Measurements from ENCODE around the gene CIAO2A. TPM values are rescaled to one million over a fixed set of nuclear protein-coding genes. Genes with fewer than 3 reads are reported as not detected.
"Not testable (repeated sequence)": the region's sequence is repeated elsewhere in the genome, so short reads cannot be mapped to it uniquely, and the experiment has no call there.

Gene CIAO2A
- total RNA-seq, 1 donor from 2014 or later = 52.6 TPM

GRCh38 chr15:64122444-64122843 is 28.8 kb upstream of the CIAO2A start:
- Mint-ChIP-seq H3K27ac (no peak overlapping the region), H3K4me1 (ENCODE audit: low read depth) (peaks cover 3% of the 10 kb centered on the region), H3K36me3 (ENCODE audit: insufficient read depth) (peaks cover 31% of the 10 kb centered on the region), H3K9me3 (ENCODE audit: low read depth) (no peaks in the 10 kb centered on the region), H3K27me3 (no peaks in the 10 kb centered on the region), H3K4me3 (ENCODE audit: low read depth) (no peak overlapping the region)
- TF ChIP-seq CTCF (IDR thresholded peaks at IDR 0.05; ENCODE audit: unreplicated experiment) = no peak
- no peak for DNase-seq (ENCODE audit: low spot score, unreplicated experiment)

- Mint-ChIP-seq H3K4me3 (ENCODE audit: low read depth) (no peak overlapping the region), H3K9me3 (ENCODE audit: low read depth) (no peaks in the 10 kb centered on the region), H3K27me3 (no peaks in the 10 kb centered on the region), H3K27ac (no peak overlapping the region), H3K4me1 (ENCODE audit: low read depth) (peaks cover 3% of the 10 kb centered on the region), H3K36me3 (ENCODE audit: insufficient read depth) (peaks cover 30% of the 10 kb centered on the region)
- no peak for TF ChIP-seq CTCF (IDR thresholded peaks at IDR 0.05; ENCODE audit: unreplicated experiment)
- no peak for DNase-seq (ENCODE audit: low spot score, unreplicated experiment)
Measured at GRCh38 chr15:64121614-64122013, 28.0 kb upstream of the CIAO2A start.

- not testable (repeated sequence) for H3K9me3 Mint-ChIP-seq (ENCODE audit: low read depth); H3K4me1 Mint-ChIP-seq (ENCODE audit: low read depth)
- H3K36me3 Mint-ChIP-seq (ENCODE audit: insufficient read depth) = peaks cover 26% of the 10 kb centered on the region
Measured at GRCh38 chr15:64120322-64120721, 26.7 kb upstream of the CIAO2A start.

GRCh38 chr15:64117759-64118487 is 24.3 kb upstream of the CIAO2A start:
- H3K27ac Mint-ChIP-seq = peak overlapping the region; percentile 35
- H3K4me3 Mint-ChIP-seq (ENCODE audit: low read depth) = no peak overlapping the region
- TF ChIP-seq CTCF (IDR thresholded peaks at IDR 0.05; ENCODE audit: unreplicated experiment) = no peak
- no peaks in the 10 kb centered on the region for H3K9me3 Mint-ChIP-seq (ENCODE audit: low read depth)
- H3K4me1 Mint-ChIP-seq (ENCODE audit: low read depth) = peaks cover 4% of the 10 kb centered on the region
- DNase-seq (ENCODE audit: low spot score, unreplicated experiment) = no peak
- peaks cover 25% of the 10 kb centered on the region for H3K36me3 Mint-ChIP-seq (ENCODE audit: insufficient read depth)
- H3K27me3 Mint-ChIP-seq = no peaks in the 10 kb centered on the region

More at GRCh38 chr15:64120322-64120721, 26.7 kb upstream of the CIAO2A start:
- H3K4me3 Mint-ChIP-seq (ENCODE audit: low read depth); DNase-seq (ENCODE audit: low spot score, unreplicated experiment); H3K27ac Mint-ChIP-seq; H3K27me3 Mint-ChIP-seq: not testable (repeated sequence)

- H3K4me3 Mint-ChIP-seq (ENCODE audit: low read depth) = no peak overlapping the region
- no peak for DNase-seq (ENCODE audit: low spot score, unreplicated experiment)
- H3K4me1 Mint-ChIP-seq (ENCODE audit: low read depth) = peaks cover 22% of the 10 kb centered on the region
- no peaks in the 10 kb centered on the region for H3K27me3 Mint-ChIP-seq
- no peak overlapping the region for H3K27ac Mint-ChIP-seq
- no peaks in the 10 kb centered on the region for H3K9me3 Mint-ChIP-seq (ENCODE audit: low read depth)
- H3K36me3 Mint-ChIP-seq (ENCODE audit: insufficient read depth) = peaks cover 15% of the 10 kb centered on the region
- TF ChIP-seq CTCF (IDR thresholded peaks at IDR 0.05; ENCODE audit: unreplicated experiment) = no peak
Measured at GRCh38 chr15:64112904-64113303, 19.3 kb upstream of the CIAO2A start.
